K562 (cell line): Measurements from ENCODE around the gene SAMD8. TPM values are rescaled to one million over a fixed set of nuclear protein-coding genes. Genes with fewer than 3 reads are reported as not detected.

Experiments used
- CAMTA2 ChIP-seq: fragments of 250-450 bp; sonication (Bioruptor Pico); conservative IDR thresholded peaks from 2 replicates; pipeline ENCODE4 v1.5.1; 2022
- FOXJ3 ChIP-seq: sonication (generic); formaldehyde crosslinking; IDR thresholded peaks from 2 replicates; pipeline ENCODE4 v1.4.0; 2020; ENCODE audit warnings: mild to moderate bottlenecking, missing genetic modification reagents
- NR2C2 ChIP-seq, 2 experiments: fragments of 200-800 bp in 1 of 2; sonication (Bioruptor generic) in 1 of 2; sonication (generic) in 1 of 2; formaldehyde crosslinking in 1 of 2; IDR thresholded peaks; 2 replicates each; pipeline versions ENCODE4 v1.6.1 to v1.8.0; 2016 to 2022; ENCODE audit warnings: mild to moderate bottlenecking in 1 of 2, missing compliant biosample characterization in 1 of 2, missing genetic modification characterization in 1 of 2, missing genetic modification reagents in 1 of 2
- NR2F6 ChIP-seq: fragments of 450-650 bp; formaldehyde crosslinking; IDR thresholded peaks from 2 replicates; pipeline ENCODE4 v1.4.0; 2020; ENCODE audit warnings: mild to moderate bottlenecking
- TAF7 ChIP-seq: fragments of 450-650 bp; IDR thresholded peaks from 2 replicates; pipeline ENCODE4 v1.6.1; 2016; ENCODE audit warnings: missing genetic modification characterization, missing compliant biosample characterization
- TCF3 ChIP-seq: sonication (generic); formaldehyde crosslinking; IDR thresholded peaks from 2 replicates; pipeline ENCODE4 v1.4.0; 2020; ENCODE audit warnings: mild to moderate bottlenecking, missing genetic modification reagents
- TEAD1 ChIP-seq, 2 experiments: fragments of 450-650 bp in 1 of 2; sonication (generic) in 1 of 2; formaldehyde crosslinking; IDR thresholded peaks; 2 replicates each; pipeline versions ENCODE4 v1.4.0 to v1.8.0; 2020 to 2022; ENCODE audit warnings: mild to moderate bottlenecking in 2 of 2, missing genetic modification reagents in 1 of 2
- TFAM ChIP-seq: fragments of 250-450 bp; sonication (Bioruptor Pico); conservative IDR thresholded peaks from 2 replicates; pipeline ENCODE4 v1.5.0; 2021; ENCODE audit warnings: mild to moderate bottlenecking, moderate library complexity
- ZZZ3 ChIP-seq: fragments of 450-650 bp; IDR thresholded peaks from 2 replicates; pipeline ENCODE4 v1.6.1; 2016; ENCODE audit warnings: antibody characterized with exemption, mild to moderate bottlenecking, moderate library complexity
- polyA plus RNA-seq, 8 experiments: library from polyadenylated mRNA; depleted of rRNA in 4 of 8; stranded (reverse) in 5 of 8; unstranded in 3 of 8; fragments of >200 nt; fragmentation: Nextera tagmentation in 2 of 8; fragmentation: Illumina TruSeq in 1 of 8; extraction: Ambion mirVana in 2 of 8; extraction: Trizol in 1 of 8; gene quantifications; 2 replicates each; pipeline versions ENCODE4 v1.2.1 to v1.2.3, GENCODE V29; 2011 to 2014; ENCODE audit warnings: inconsistent platforms in 1 of 8, missing spikeins in 1 of 8
- total RNA-seq, 7 experiments: library from RNA; depleted of rRNA in 6 of 7; stranded (reverse); fragments of >200 nt in 6 of 7; fragmentation: Illumina TruSeq in 2 of 7; extraction: Trizol in 2 of 7; gene quantifications; 2 replicates each; pipeline versions ENCODE4 v1.2.1 to v1.2.3, GENCODE V29; 2011 to 2021; ENCODE audit warnings: low replicate concordance in 1 of 7
- TF ChIP-seq, protein P1 (sequence below): fragments of 450-650 bp; formaldehyde crosslinking; IDR thresholded peaks from 2 replicates; pipeline ENCODE4 v1.4.0; 2020; ENCODE audit warnings: mild to moderate bottlenecking, moderate library complexity
- TF ChIP-seq, protein P2 (sequence below), 2 experiments: fragments of 450-650 bp in 1 of 2; sonication (generic) in 1 of 2; formaldehyde crosslinking in 1 of 2; IDR thresholded peaks in 1 of 2; conservative IDR thresholded peaks in 1 of 2; 2 replicates each; pipeline versions ENCODE4 v1.6.1 to v1.8.1; 2016 to 2023; ENCODE audit warnings: mild to moderate bottlenecking in 2 of 2, moderate library complexity in 2 of 2, inconsistent platforms in 1 of 2, missing genetic modification reagents in 1 of 2
- TF ChIP-seq, protein P3 (sequence below), 2 experiments: IDR thresholded peaks in 1 of 2; conservative IDR thresholded peaks in 1 of 2; 2 replicates each; pipeline ENCODE4 v1.6.1; 2016; ENCODE audit warnings: low read depth in 2 of 2, mild to moderate bottlenecking in 1 of 2, missing compliant biosample characterization in 1 of 2, missing genetic modification characterization in 1 of 2, moderate library complexity in 1 of 2
- TF ChIP-seq, protein P4 (sequence below): fragments of 200-400 bp; formaldehyde crosslinking; IDR thresholded peaks from 2 replicates; pipeline ENCODE4 v1.6.1; 2017; ENCODE audit warnings: mild to moderate bottlenecking, low read depth, low read length, moderate library complexity
- TF ChIP-seq, protein P5 (sequence below): fragments of 450-650 bp; IDR thresholded peaks from 2 replicates; pipeline ENCODE4 v1.6.1; 2018; ENCODE audit not compliant: partially characterized antibody

The SAMD8 gene
- total and polyA plus RNA-seq, 9 of the 15 experiments (the other 6 are each of a cell fraction or from before 2014, with no cell fraction given), result 2.7 to 16.1 (median 6.2) TPM

DNA sequence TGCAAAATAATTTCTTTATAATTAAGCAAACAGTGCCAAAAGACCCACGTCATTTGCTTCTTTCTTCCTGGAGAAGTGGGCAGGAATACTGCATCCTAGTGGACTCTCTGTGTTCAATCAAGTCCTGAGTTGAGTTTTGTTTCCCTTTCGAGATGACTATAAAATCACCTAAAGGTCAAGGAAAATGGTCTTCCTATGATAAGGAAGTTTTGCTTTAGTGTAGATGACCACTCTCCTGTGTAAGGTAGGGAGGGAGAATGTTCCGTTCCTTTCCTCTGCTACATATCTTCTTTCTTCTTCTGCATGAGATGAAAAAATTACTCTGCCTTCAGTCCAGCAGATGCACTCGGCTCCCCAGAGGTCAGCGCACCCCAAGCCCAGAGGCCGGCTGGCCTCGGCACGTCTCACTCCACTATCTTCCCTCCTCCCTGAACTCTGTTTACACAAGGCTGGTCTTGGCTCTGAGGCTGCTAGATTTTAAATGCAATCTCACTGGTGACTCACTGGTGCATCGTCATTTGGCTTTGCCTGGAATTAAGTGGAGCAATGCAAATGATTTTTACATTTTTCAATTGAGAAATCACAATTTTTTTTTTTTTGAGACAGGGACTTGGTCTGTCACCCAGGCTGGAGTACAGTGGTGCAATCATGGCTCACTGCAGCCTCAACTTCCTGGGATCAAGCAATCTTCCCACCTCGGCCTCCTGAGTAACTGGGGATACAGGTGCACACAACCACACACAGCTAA, 80.5 kb downstream of the SAMD8 start (continued):
- TF ChIP-seq CAMTA2 (no peak), FOXJ3 (CRISPR knock-in tag) (no peak), TCF3 (peak; percentile 68), NR2C2 (CRISPR knock-in tag; IDR thresholded peaks at IDR 0.05) (no peak), NR2C2 (tag; IDR thresholded peaks at IDR 0.05) (peak; percentile 91), ZZZ3 (no peak), TFAM (no peak), TEAD1 (CRISPR knock-in tag; IDR thresholded peaks at IDR 0.05) (0 out of 4 replicates have a peak, but pooled peaks of 1 of the 2 experiments have one; percentile 19), NR2F6 (CRISPR knock-in tag) (no peak), TAF7 (tag) (no peak)
- TF ChIP-seq, protein P1, sequence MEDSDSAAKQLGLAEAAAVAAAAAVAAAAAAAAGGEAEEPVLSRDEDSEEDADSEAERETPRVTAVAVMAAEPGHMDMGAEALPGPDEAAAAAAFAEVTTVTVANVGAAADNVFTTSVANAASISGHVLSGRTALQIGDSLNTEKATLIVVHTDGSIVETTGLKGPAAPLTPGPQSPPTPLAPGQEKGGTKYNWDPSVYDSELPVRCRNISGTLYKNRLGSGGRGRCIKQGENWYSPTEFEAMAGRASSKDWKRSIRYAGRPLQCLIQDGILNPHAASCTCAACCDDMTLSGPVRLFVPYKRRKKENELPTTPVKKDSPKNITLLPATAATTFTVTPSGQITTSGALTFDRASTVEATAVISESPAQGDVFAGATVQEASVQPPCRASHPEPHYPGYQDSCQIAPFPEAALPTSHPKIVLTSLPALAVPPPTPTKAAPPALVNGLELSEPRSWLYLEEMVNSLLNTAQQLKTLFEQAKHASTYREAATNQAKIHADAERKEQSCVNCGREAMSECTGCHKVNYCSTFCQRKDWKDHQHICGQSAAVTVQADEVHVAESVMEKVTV (CRISPR knock-in tag), result no peak
- TF ChIP-seq, protein P2, sequence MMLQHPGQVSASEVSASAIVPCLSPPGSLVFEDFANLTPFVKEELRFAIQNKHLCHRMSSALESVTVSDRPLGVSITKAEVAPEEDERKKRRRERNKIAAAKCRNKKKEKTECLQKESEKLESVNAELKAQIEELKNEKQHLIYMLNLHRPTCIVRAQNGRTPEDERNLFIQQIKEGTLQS (IDR thresholded peaks at IDR 0.05), result peak; percentile 97
- TF ChIP-seq, protein P2 (CRISPR knock-in tag; conservative IDR thresholded peaks at IDR 0.05), result peak; percentile 86
- TF ChIP-seq, protein P3, sequence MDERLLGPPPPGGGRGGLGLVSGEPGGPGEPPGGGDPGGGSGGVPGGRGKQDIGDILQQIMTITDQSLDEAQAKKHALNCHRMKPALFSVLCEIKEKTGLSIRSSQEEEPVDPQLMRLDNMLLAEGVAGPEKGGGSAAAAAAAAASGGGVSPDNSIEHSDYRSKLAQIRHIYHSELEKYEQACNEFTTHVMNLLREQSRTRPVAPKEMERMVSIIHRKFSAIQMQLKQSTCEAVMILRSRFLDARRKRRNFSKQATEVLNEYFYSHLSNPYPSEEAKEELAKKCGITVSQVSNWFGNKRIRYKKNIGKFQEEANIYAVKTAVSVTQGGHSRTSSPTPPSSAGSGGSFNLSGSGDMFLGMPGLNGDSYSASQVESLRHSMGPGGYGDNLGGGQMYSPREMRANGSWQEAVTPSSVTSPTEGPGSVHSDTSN (CRISPR knock-in tag; IDR thresholded peaks at IDR 0.05; ENCODE audit: low read depth), result no peak
- TF ChIP-seq, protein P3 (tag; conservative IDR thresholded peaks at IDR 0.05; ENCODE audit: low read depth), result no peak
- TF ChIP-seq, protein P4, sequence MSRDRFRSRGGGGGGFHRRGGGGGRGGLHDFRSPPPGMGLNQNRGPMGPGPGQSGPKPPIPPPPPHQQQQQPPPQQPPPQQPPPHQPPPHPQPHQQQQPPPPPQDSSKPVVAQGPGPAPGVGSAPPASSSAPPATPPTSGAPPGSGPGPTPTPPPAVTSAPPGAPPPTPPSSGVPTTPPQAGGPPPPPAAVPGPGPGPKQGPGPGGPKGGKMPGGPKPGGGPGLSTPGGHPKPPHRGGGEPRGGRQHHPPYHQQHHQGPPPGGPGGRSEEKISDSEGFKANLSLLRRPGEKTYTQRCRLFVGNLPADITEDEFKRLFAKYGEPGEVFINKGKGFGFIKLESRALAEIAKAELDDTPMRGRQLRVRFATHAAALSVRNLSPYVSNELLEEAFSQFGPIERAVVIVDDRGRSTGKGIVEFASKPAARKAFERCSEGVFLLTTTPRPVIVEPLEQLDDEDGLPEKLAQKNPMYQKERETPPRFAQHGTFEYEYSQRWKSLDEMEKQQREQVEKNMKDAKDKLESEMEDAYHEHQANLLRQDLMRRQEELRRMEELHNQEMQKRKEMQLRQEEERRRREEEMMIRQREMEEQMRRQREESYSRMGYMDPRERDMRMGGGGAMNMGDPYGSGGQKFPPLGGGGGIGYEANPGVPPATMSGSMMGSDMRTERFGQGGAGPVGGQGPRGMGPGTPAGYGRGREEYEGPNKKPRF, result no peak
- TF ChIP-seq, protein P5, sequence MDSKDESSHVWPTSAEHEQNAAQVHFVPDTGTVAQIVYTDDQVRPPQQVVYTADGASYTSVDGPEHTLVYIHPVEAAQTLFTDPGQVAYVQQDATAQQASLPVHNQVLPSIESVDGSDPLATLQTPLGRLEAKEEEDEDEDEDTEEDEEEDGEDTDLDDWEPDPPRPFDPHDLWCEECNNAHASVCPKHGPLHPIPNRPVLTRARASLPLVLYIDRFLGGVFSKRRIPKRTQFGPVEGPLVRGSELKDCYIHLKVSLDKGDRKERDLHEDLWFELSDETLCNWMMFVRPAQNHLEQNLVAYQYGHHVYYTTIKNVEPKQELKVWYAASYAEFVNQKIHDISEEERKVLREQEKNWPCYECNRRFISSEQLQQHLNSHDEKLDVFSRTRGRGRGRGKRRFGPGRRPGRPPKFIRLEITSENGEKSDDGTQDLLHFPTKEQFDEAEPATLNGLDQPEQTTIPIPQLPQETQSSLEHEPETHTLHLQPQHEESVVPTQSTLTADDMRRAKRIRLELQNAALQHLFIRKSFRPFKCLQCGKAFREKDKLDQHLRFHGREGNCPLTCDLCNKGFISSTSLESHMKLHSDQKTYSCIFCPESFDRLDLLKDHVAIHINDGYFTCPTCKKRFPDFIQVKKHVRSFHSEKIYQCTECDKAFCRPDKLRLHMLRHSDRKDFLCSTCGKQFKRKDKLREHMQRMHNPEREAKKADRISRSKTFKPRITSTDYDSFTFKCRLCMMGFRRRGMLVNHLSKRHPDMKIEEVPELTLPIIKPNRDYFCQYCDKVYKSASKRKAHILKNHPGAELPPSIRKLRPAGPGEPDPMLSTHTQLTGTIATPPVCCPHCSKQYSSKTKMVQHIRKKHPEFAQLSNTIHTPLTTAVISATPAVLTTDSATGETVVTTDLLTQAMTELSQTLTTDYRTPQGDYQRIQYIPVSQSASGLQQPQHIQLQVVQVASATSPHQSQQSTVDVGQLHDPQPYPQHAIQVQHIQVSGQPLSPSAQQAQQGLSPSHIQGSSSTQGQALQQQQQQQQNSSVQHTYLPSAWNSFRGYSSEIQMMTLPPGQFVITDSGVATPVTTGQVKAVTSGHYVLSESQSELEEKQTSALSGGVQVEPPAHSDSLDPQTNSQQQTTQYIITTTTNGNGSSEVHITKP, result peak; percentile 67
